ACC112 (cell line): Measurements from ENCODE around the gene NBPF9.
"Not testable (repeated sequence)": the region's sequence is repeated elsewhere in the genome, so short reads cannot be mapped to it uniquely, and the experiment has no call there.

Experiments
- H2AFZ ChIP-seq: fragments of 200-600 bp; sonication (generic); one replicate; pipeline ENCODE4 v1.6.0; 2017; ENCODE audit warnings: antibody characterized with exemption, low read length; ENCODE audit not compliant: unreplicated experiment
- H3K27ac ChIP-seq: fragments of 200-600 bp; sonication (generic); 2 replicates; pipeline ENCODE4 v1.5.1; 2014; ENCODE audit warnings: low read depth, mild to moderate bottlenecking, antibody characterized with exemption, low read length, moderate library complexity
- H3K27me3 ChIP-seq: fragments of 200-600 bp; sonication (generic); 2 replicates; pipeline ENCODE4 v1.6.1; 2014; ENCODE audit warnings: mild to moderate bottlenecking, antibody characterized with exemption, low read length, moderate library complexity, mixed read lengths; ENCODE audit not compliant: insufficient read depth
- H3K36me3 ChIP-seq: fragments of 200-600 bp; sonication (generic); 2 replicates; pipeline ENCODE4 v1.6.1; 2016; ENCODE audit warnings: mild to moderate bottlenecking, antibody characterized with exemption, low read length, moderate library complexity, mixed read lengths; ENCODE audit not compliant: insufficient read depth
- H3K4me1 ChIP-seq: fragments of 200-600 bp; sonication (generic); one replicate; pipeline ENCODE4 v1.6.1; 2016; ENCODE audit warnings: low read length, mixed read lengths; ENCODE audit not compliant: insufficient read depth, unreplicated experiment, control insufficient read depth
- H3K4me3 ChIP-seq: fragments of 200-600 bp; sonication (generic); 2 replicates; pipeline ENCODE4 v1.5.1; 2014; ENCODE audit warnings: mild to moderate bottlenecking, low read depth, low read length
- H3K79me2 ChIP-seq: fragments of 200-600 bp; sonication (generic); one replicate; pipeline ENCODE4 v1.6.0; 2016; ENCODE audit warnings: low read length; ENCODE audit not compliant: control insufficient read depth, unreplicated experiment, insufficient read depth

Gene NBPF9, protein sequence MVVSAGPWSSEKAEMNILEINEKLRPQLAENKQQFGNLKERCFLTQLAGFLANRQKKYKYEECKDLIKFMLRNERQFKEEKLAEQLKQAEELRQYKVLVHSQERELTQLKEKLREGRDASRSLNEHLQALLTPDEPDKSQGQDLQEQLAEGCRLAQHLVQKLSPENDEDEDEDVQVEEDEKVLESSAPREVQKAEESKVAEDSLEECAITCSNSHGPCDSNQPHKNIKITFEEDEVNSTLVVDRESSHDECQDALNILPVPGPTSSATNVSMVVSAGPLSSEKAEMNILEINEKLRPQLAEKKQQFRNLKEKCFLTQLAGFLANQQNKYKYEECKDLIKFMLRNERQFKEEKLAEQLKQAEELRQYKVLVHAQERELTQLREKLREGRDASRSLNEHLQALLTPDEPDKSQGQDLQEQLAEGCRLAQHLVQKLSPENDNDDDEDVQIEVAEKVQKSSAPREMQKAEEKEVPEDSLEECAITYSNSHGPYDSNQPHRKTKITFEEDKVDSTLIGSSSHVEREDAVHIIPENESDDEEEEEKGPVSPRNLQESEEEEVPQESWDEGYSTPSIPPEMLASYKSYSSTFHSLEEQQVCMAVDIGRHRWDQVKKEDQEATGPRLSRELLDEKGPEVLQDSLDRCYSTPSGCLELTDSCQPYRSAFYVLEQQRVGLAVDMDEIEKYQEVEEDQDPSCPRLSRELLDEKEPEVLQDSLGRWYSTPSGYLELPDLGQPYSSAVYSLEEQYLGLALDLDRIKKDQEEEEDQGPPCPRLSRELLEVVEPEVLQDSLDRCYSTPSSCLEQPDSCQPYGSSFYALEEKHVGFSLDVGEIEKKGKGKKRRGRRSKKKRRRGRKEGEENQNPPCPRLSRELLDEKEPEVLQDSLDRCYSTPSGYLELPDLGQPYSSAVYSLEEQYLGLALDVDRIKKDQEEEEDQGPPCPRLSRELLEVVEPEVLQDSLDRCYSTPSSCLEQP (N-terminal part only)

DNA sequence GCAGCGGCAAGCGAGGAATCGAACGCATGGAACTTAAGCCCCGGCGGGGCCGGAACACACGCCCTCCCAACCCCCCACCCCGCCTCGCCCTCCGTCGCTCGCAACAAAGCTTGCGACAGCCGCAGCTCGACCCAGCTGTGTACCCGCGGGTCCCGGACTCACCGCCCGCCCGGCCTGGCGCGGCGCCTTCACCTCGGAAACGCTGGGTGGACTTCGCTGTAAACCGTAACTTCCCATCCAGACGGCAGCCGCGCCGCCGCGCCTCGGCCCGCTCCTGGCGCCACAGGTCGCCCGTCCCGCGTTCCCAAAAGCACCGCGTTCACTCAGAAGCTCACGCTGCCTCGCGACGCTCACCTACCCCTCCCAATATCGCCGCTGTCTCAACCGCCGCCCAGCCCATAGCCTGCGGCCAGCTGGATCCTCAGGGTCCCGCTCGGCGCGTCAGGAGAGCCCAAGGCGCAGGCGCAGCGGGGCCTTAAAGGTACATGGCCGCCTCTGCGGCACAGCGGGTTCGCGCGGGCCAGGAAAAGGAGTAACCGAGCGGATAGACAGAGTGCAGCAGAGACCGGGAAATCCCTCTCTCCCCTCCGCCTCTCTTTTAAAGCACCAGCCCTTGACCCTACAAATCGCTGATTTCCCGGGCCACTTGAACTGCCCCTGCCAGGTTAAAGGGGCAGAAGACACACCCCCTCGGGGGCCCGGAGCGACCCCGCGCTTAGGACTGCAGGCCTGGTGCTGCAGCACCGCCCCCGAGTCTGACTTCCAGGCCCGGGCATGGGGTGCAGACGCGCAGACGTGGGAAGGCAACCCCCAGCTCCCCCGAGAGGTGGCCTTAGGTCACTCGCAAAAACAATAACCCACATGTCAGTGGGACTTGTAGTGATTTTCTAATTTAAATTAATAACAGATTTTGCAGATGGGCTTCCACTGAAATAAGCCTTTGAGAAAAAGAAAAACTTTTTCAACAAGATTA lies at the start of gene NBPF9:
NBPF9 (minus strand) TSS at position 443 of the 973 bp plus-strand sequence. CDS start 21,412 bp downstream, outside the sequence.
- peak within 1 kb of the TSS; percentile 62 for H3K4me3 ChIP-seq
- not testable (repeated sequence) for H3K27me3 ChIP-seq, H3K4me1 ChIP-seq, H3K36me3 ChIP-seq, H3K27ac ChIP-seq, H2AFZ ChIP-seq, H3K79me2 ChIP-seq

DNA sequence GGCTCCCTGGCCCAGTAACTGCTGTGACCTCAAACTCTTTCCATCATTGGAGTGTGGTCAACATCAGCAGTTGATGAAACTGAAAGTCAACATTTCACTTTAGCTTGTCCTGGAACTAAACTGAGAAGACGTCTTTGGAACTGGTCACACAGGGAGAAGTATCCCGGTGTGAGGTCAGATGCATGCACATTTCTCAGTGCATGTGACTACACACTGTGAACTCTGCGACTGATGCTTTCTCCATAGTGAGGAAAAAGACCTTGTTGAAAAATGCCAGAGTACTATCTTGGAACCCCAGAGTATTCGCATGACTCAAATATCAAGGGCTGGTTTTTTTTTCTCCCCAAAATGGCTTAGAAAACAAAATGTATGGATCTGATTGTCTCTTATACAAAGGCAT lies 46.6 kb upstream of the NBPF9 start:
- not testable (repeated sequence) for H2AFZ ChIP-seq, H3K79me2 ChIP-seq, H3K4me1 ChIP-seq, H3K27ac ChIP-seq, H3K27me3 ChIP-seq, H3K36me3 ChIP-seq, H3K4me3 ChIP-seq

DNA sequence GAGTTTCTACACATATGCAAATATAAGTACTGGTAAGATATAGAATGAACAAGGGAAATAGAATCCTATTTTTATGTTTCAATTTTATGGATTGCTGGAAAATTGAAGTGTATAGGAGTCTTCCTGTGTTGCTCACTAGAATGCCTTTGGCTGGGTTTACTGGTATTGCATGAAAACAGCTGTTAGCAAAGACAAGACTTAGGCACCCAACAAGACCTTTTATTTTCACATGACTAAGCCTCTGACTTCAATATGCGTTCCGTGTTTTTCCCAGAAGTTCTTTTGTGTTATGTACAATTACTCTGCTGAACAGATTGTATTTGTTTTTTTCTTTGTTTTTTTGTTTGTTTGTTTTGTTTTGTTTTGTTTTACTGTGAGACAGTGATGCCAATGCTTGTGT lies 34.2 kb upstream of the NBPF9 start:
- not testable (repeated sequence) for H3K27ac ChIP-seq

DNA sequence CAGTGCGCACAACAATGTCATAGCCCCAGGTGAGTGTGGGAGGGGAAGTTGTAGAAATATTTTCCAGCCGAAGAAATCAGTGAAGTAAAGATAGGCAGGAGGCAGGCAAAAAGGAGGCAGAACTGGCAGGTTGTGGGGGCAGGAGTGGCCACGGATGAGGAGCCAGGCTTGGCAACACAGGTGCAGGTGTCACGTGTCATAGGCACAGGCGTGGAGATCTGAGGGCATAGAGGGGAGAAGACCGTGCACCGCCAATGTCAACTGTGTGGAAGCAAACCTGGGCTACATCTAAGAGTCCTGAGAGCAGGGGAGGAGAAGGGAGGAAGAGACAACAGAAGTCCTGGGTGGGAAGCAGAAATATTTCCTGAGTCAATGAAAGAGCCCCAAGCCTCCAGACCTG lies 27.6 kb upstream of the NBPF9 start:
- H3K4me3 ChIP-seq, H3K4me1 ChIP-seq, H2AFZ ChIP-seq, H3K36me3 ChIP-seq, H3K27ac ChIP-seq, H3K27me3 ChIP-seq, H3K79me2 ChIP-seq: not testable (repeated sequence)

More for the DNA sequence above, 34.2 kb upstream of the NBPF9 start:
- H2AFZ ChIP-seq, H3K36me3 ChIP-seq, H3K79me2 ChIP-seq, H3K4me1 ChIP-seq, H3K4me3 ChIP-seq, H3K27me3 ChIP-seq: not testable (repeated sequence)

DNA sequence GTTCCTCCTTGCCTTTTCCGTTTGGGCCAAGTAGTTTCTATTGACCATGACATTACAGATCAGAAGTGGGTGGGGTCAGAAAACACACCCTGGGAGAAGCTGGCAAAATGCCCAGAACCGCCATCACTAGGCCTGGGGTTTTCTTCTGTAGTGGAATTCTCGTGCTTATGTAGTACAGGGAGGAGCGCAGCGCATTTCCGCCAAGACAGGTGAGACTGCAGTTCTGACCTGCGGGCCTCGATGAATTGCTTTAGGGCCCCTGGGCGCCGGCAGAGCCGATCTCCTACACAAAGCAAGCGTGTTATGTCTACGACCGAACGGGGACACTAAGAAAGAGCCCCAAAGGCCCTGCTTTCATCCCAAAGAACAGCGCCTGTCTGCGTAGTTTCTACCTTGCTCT lies 25.9 kb upstream of the NBPF9 start:
- H3K27me3 ChIP-seq, H3K36me3 ChIP-seq, H3K4me1 ChIP-seq, H3K27ac ChIP-seq, H3K4me3 ChIP-seq, H3K79me2 ChIP-seq, H2AFZ ChIP-seq: not testable (repeated sequence)

DNA sequence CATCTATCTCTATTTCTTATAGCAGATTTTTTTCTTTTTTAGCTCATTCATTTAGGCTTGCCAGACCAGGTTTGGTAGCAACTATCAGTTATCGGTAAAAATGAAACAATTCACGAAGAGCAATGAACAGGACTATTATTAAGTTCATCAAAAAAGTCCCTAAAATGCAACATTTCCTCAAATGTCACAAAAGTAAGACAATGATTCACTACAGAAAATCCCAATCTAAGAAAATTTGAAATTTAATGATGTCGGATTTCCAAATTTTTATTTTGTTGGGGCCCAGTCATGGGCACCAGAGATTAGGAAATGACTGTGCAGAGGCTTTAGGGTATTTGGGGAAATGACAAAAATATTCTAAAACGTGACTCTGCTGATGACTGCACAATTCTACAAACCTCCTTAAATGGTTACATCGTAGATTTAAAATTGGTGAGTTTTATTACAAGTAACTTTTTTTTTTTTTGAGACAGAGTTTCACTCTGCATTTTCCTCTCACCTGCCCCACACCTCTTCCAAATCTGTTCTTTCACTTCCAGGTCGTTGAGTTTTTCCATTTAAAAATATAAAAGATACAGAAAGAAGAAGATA lies 23.3 kb upstream of the NBPF9 start:
- not testable (repeated sequence) for H3K79me2 ChIP-seq, H3K4me1 ChIP-seq, H3K27ac ChIP-seq, H3K4me3 ChIP-seq, H3K36me3 ChIP-seq, H2AFZ ChIP-seq, H3K27me3 ChIP-seq

DNA sequence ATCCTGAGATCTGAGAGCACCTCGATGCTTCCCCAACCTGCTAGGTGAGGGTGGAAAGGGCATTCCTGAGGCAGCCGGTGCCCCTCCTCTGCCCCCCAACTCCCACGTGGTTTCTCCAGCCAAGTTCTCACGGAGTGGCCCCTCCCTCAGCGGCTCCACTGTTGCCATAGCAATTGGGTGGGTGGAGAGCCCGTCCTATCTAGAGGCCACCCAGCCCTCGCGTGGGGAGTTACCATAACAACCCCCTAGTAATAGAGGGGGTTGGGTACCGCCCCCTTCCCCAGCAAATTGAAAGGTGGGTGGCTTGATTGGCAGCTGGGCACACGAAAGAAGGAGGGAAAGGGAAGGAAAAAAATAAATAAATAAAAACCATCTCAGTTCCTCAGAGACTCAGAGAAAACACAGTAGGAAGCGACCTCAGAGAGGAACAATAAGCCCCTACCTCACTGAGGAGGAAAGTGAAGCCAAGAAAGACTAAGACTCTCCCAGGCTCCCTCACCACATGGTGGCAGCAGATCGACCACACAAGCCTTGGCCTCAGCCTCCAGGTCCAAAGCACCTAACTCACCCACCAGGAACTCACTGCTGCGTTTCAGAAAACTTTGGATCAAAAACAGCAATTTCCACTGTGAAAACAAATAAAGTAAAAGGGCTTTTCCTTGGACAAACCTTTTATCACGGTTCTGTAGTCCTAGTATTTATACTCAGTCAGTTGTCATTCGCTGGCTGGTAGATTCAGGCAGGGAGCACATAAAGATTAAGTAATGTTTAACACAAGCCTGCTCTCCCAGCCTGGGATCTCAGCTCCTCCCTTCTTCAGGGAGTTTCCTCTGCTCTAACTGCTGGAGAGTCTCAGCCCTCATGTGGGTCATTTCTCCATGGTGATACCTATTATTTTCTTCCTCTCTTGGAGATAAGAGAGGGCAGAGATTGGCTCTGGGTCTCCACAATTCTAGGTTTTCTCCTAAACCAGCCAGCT lies 20.9 kb upstream of the NBPF9 start:
- not testable (repeated sequence) for H2AFZ ChIP-seq, H3K4me3 ChIP-seq, H3K36me3 ChIP-seq, H3K27ac ChIP-seq, H3K79me2 ChIP-seq, H3K27me3 ChIP-seq, H3K4me1 ChIP-seq

DNA sequence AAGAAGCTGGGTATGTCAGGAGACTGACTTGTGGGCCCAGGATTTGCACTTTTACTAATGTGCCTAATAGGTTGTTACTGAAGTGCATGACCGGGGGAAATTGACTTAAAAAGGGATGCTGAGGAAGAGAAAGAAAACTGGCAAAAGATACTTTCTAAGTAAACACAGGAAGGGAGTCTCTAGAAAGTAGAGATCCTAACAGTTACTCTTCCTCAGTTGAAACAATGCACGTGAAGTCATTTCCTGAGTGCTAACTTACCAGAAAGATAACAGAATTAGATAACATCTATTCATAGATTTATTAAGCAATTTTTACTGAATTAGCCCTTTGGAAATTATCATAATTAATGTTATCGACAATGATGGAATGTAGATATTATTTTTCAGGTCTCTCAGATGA lies 9.5 kb upstream of the NBPF9 start:
- not testable (repeated sequence) for H3K27ac ChIP-seq, H3K79me2 ChIP-seq

DNA sequence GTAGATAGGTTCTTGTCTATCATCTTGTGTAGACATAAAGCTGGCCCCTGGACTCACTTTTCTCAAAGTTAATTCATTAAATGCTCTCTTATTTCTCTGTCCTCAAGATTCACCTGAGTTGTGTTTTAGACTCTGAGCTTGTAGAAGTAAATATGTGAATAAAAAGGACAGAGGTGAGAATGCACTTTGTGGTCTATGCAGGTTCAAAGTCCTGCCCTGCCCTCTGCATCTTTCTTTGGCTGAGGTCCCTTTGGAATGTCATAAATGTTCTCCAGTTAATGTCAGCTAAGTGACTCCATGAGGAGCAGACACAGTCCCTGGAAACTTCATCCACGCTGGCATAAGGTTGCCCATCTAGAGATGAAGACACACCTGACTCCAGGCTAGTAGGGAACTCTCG lies 7.0 kb upstream of the NBPF9 start:
- H3K27me3 ChIP-seq, H3K27ac ChIP-seq, H3K36me3 ChIP-seq, H2AFZ ChIP-seq, H3K4me3 ChIP-seq, H3K79me2 ChIP-seq, H3K4me1 ChIP-seq: not testable (repeated sequence)

More for the DNA sequence above, 9.5 kb upstream of the NBPF9 start:
- H3K36me3 ChIP-seq, H2AFZ ChIP-seq, H3K27me3 ChIP-seq, H3K4me3 ChIP-seq, H3K4me1 ChIP-seq: not testable (repeated sequence)
